Measurements from ENCODE around the gene OR52I1. TPM values are rescaled to one million over a fixed set of nuclear protein-coding genes. Genes with fewer than 3 reads are reported as not detected.

OR52I1 gene
- total and polyA plus RNA-seq, 8 donors: not detected

GRCh38 chr11:4643682-4644081 is 49.8 kb downstream of the OR52I1 start, which contains the start of gene OR51E1:
Gene OR51E1, plus strand, starts transcription at chr11:4643982. Its CDS starts 8,545 bp downstream, at chr11:4652527.
- no peaks in the 10 kb centered on the region for H3K36me3 ChIP-seq
- no peak within 1 kb of the TSS for H3K27ac ChIP-seq
- no peak for ATAC-seq
- intact Hi-C loops (cut with DNase I): no loop called here
- no peak for DNase-seq
- no peaks in the 10 kb centered on the region for H3K9me3 ChIP-seq
- no peak within 1 kb of the TSS for H3K4me3 ChIP-seq
- WGBS, 2 donors: 57 to 66% methylated on average over 3 of the region's 3 CpGs
- H3K4me1 ChIP-seq: no peaks in the 10 kb centered on the region
- no peak for TF ChIP-seq CTCF (IDR thresholded peaks at IDR 0.05)
- H3K27me3 ChIP-seq: no peaks in the 10 kb centered on the region
- FAIRE-seq: no peak

GRCh38 chr11:4644233-4644632 is 50.4 kb downstream of the OR52I1 start:
- no peaks in the 10 kb centered on the region for H3K36me3 ChIP-seq
- H3K27ac ChIP-seq: no peak overlapping the region
- no peak for TF ChIP-seq CTCF (IDR thresholded peaks at IDR 0.05)
- intact Hi-C loops (cut with DNase I): no loop called here
- H3K9me3 ChIP-seq: no peaks in the 10 kb centered on the region
- no peak for ATAC-seq
- FAIRE-seq: no peak
- H3K27me3 ChIP-seq: no peaks in the 10 kb centered on the region
- no peak overlapping the region for H3K4me3 ChIP-seq
- WGBS, 2 donors: 52 to 68% methylated on average over 4 of the region's 4 CpGs
- no peaks in the 10 kb centered on the region for H3K4me1 ChIP-seq
- no peak for DNase-seq

Other genes with a start within 250 kb of the OR52I1 start
- not detected for gene OR52B4, start 225.7 kb upstream of the OR52I1 start, total RNA-seq
- gene OR52B4, start 225.7 kb upstream of the OR52I1 start, polyA plus RNA-seq: not detected
- 10 to 100 TPM in 1 of 6 donors, 1 to 10 TPM in 5; 3.5 to 12.9 (median 5.1) TPM for gene TRIM21, start 200.3 kb upstream of the OR52I1 start, total RNA-seq
- gene TRIM21, start 200.3 kb upstream of the OR52I1 start, polyA plus RNA-seq: 1 to 10 TPM; 8.1 to 8.3 TPM
- not detected for gene OR52K2, start 144.7 kb upstream of the OR52I1 start, total RNA-seq
- under 1 TPM in 1 of 2 donors, not detected in 1; 0.09 TPM for gene OR52K2, start 144.7 kb upstream of the OR52I1 start, polyA plus RNA-seq
- gene OR52K1, start 111.4 kb upstream of the OR52I1 start, total RNA-seq: under 1 TPM in 1 of 6 donors, not detected in 5; 0.06 TPM
- gene OR52K1, start 111.4 kb upstream of the OR52I1 start, polyA plus RNA-seq: not detected
- not detected for gene OR52M1, start 48.8 kb upstream of the OR52I1 start, total RNA-seq
- not detected for gene OR52M1, start 48.8 kb upstream of the OR52I1 start, polyA plus RNA-seq
- not detected for gene OR52I2, start 12.3 kb upstream of the OR52I1 start, total RNA-seq
- not detected for gene OR52I2, start 12.3 kb upstream of the OR52I1 start, polyA plus RNA-seq
- gene TRIM68, start 14.2 kb downstream of the OR52I1 start, total RNA-seq: 10 to 100 TPM in 1 of 6 donors, 1 to 10 TPM in 5; 3.7 to 10.6 (median 6.5) TPM
- gene TRIM68, start 14.2 kb downstream of the OR52I1 start, polyA plus RNA-seq: 1 to 10 TPM; 4.4 to 5.9 TPM
- gene OR51D1, start 43.4 kb downstream of the OR52I1 start, total RNA-seq: not detected
- gene OR51D1, start 43.4 kb downstream of the OR52I1 start, polyA plus RNA-seq: not detected
- under 1 TPM in 2 of 6 donors, not detected in 4; 0.06 to 0.12 TPM for gene OR51E1, start 49.9 kb downstream of the OR52I1 start, total RNA-seq
- gene OR51E1, start 49.9 kb downstream of the OR52I1 start, polyA plus RNA-seq: under 1 TPM; 0.07 to 0.23 TPM
- gene OR51E2, start 103.8 kb downstream of the OR52I1 start, total RNA-seq: under 1 TPM in 1 of 6 donors, not detected in 5; 0.16 TPM
- gene OR51E2, start 103.8 kb downstream of the OR52I1 start, polyA plus RNA-seq: under 1 TPM in 1 of 2 donors, not detected in 1; 0.09 TPM
- not detected for gene MMP26, start 110.7 kb downstream of the OR52I1 start, total RNA-seq
- under 1 TPM in 1 of 2 donors, not detected in 1; 0.16 TPM for gene MMP26, start 110.7 kb downstream of the OR52I1 start, polyA plus RNA-seq
- not detected for gene OR51F1, start 175.9 kb downstream of the OR52I1 start, total RNA-seq
- gene OR51F1, start 175.9 kb downstream of the OR52I1 start, polyA plus RNA-seq: not detected
- gene OR52R1, start 210.3 kb downstream of the OR52I1 start, total RNA-seq: not detected
- not detected for gene OR52R1, start 210.3 kb downstream of the OR52I1 start, polyA plus RNA-seq
- gene OR51F2, start 227.3 kb downstream of the OR52I1 start, total RNA-seq: not detected
- not detected for gene OR51F2, start 227.3 kb downstream of the OR52I1 start, polyA plus RNA-seq